ENCODE results near the gene CEP85L.

CEP85L gene

DNA sequence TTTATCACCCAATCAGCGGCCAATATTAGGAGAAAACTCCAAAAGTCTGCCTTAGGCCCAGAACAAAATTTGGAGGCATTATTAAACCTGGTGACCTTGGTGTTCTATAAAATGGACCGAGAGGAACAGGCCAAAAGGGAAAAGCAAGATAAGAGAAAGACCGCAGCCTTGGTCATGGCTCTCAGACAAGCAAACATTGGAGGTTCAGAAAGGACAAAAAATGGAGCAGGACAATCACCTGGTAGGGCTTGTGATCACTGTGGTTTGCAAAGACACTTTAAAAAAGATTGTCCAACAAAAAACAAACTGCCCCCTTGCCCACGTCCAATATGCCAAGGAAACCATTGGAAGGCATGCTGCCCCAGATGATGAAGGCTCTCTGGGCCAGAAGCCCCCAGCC is 31.2 kb downstream of the CEP85L start:
- no peak overlapping the region for H3K27ac ChIP-seq
- no peak overlapping the region for H3K4me2 ChIP-seq
- H3K4me1 ChIP-seq: peaks cover 0 to 37% (median 0%) of the 10 kb centered on the region in 10 experiments; a peak in 4 of 20 replicates
- H3K9me3 ChIP-seq (replicated peaks in 1 of 11): peaks cover 0 to 22% (median 7%) of the 10 kb centered on the region in 11 experiments; a peak in 17 of 22 replicates
- H4K20me1 ChIP-seq: peaks cover 0 to 100% (median 0%) of the 10 kb centered on the region in 11 experiments; a peak in 8 of 22 replicates
- no peak for TF ChIP-seq Cebpa-rat (IDR thresholded peaks at IDR 0.05)
- H3K9ac ChIP-seq: no peak overlapping the region
- peaks cover 0 to 33% (median 3%) of the 10 kb centered on the region in 11 experiments; a peak in 7 of 22 replicates for H3K36me3 ChIP-seq
- H3K4me3 ChIP-seq: no peak overlapping the region
- H3K27me3 ChIP-seq: no peaks in the 10 kb centered on the region

DNA sequence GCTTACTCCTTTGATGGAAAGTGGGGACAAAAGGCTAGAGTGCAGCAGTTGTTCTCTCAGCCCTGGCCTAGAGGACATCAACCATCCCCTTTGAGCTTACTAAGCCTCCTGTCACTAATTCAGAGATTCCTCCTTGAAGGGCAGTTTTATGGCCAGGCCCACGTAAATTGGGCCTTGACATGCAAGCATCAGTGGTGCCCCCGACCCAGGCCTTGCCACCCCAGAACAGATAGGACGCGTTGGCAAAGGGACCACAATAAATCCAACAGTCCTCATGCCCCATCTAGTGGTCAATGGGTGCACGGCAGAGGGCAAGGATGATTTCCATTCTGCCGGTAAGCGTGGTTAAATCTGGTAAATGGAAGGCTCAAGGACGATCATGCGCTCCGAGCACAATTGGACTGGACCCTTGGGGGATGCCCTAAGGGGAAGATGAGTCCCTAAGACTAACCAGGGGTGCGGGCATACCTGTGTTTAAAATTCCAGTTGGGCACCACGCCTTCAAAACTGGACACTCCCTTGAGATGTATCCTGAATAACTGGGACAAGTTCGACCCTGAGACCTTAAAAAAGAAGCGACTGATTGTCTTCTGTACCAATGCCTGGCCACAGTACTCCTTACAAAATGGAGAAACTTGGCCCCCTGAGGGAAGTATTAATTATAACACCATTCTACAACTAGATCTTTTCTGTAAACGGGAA is 32.6 kb downstream of the CEP85L start:
- Histone ChIP-seq H3K36me3 (peaks cover 0 to 28% (median 0%) of the 10 kb centered on the region in 11 experiments; a peak in 4 of 22 replicates), H3K27ac (no peak overlapping the region), H3K9me3 (replicated peaks in 1 of 11) (peaks cover 0 to 15% (median 0%) of the 10 kb centered on the region in 11 experiments; a peak in 4 of 22 replicates), H3K9ac (no peak overlapping the region), H3K27me3 (no peaks in the 10 kb centered on the region), H4K20me1 (peaks cover 0 to 100% (median 0%) of the 10 kb centered on the region in 11 experiments; a peak in 8 of 22 replicates), H3K4me3 (no peak overlapping the region), H3K4me1 (peaks cover 0 to 35% (median 0%) of the 10 kb centered on the region in 10 experiments; a peak in 4 of 20 replicates), H3K4me2 (no peak overlapping the region)
- no peak for TF ChIP-seq Cebpa-rat (IDR thresholded peaks at IDR 0.05)

DNA sequence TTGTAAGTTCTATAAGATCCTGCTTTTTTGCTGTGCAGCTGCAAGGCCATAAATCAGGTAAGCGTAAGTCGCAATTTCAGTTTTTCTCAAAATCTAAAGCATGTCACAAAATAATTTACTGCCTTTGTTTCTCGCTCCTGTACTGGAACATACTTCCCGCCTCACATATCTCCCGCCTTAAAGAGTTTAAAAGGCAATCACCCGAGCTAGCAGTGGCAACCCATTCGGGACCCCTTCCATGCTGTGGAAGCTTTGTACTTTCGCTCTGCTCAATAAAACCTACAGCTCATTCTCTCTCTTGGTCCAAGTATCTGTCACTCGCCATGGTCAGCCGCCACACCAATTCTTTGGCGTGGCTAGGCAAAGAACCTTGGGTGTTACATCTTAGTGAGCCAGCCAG is 34.0 kb downstream of the CEP85L start:
- H3K9ac ChIP-seq: no peak overlapping the region

DNA sequence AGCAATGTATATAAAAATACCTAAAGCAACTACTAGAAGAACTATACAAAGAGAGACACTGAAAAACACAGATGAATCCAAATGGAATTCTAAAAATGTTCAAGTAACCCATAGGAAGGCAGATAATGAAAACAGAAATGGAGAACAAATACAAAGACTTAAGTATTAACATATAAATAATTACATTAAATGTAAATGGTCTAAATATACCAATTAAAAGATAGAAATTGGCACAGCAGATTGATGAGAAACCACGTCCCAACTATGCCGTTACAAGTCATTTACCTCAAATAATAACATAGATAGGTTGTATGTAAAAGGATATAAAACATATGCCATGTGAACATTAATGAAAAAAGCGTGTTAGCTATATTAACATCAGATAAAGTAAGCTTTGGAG is 40.1 kb downstream of the CEP85L start:
- Histone ChIP-seq H3K4me1 (peaks cover 0 to 36% (median 0%) of the 10 kb centered on the region in 10 experiments; a peak in 4 of 20 replicates), H3K4me2 (no peak overlapping the region; a peak in 1 of 22 replicates)

More for the DNA sequence above, 34.0 kb downstream of the CEP85L start:
- H3K4me2 ChIP-seq: no peak overlapping the region
- H3K4me1 ChIP-seq: peaks cover 0 to 28% (median 0%) of the 10 kb centered on the region in 10 experiments; a peak in 4 of 20 replicates
- H4K20me1 ChIP-seq: peaks cover 0 to 100% (median 0%) of the 10 kb centered on the region in 11 experiments; a peak in 8 of 22 replicates
- TF ChIP-seq Cebpa-rat (IDR thresholded peaks at IDR 0.05): no peak
- H3K9me3 ChIP-seq (replicated peaks in 1 of 11): peaks cover 0 to 24% (median 12%) of the 10 kb centered on the region in 11 experiments; a peak in 18 of 22 replicates
- H3K27me3 ChIP-seq: no peaks in the 10 kb centered on the region
- no peak overlapping the region for H3K4me3 ChIP-seq
- no peak overlapping the region for H3K27ac ChIP-seq
- H3K36me3 ChIP-seq: peaks cover 0 to 16% (median 0%) of the 10 kb centered on the region in 11 experiments; a peak in 5 of 22 replicates

DNA sequence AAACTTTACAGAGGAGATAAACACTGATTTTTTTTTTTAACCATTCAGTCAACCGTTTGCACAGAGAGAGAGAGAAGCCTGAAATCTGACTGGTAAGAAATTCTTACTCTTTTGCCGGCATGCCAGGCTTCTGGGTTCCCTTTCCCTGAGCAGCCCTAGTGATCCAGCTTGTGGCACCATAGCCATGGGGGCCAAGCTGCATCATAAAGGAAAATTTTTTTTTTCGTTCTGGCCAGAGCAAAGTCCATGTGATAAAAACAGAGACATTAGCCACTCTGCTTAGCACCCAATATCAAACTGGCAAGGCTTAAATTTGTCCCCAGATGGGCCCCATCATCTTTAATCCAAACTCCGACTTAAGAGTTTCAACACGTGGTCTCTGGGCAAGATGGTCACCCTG is 44.5 kb downstream of the CEP85L start:
- Histone ChIP-seq H3K36me3 (peaks cover 0 to 54% (median 0%) of the 10 kb centered on the region in 11 experiments; a peak in 6 of 22 replicates), H3K27ac (no peak overlapping the region), H4K20me1 (peaks cover 0 to 96% (median 0%) of the 10 kb centered on the region in 11 experiments; a peak in 3 of 22 replicates), H3K4me1 (peaks cover 0 to 29% (median 0%) of the 10 kb centered on the region in 10 experiments; a peak in 4 of 20 replicates), H3K9ac (no peak overlapping the region), H3K9me3 (replicated peaks in 1 of 11) (peaks cover 0 to 40% (median 28%) of the 10 kb centered on the region in 11 experiments; a peak in 20 of 22 replicates), H3K4me2 (peak overlapping the region in 2 of 11 experiments; percentile 7 to 51; a peak in 3 of 22 replicates), H3K4me3 (no peak overlapping the region), H3K27me3 (no peaks in the 10 kb centered on the region)
- TF ChIP-seq Cebpa-rat (IDR thresholded peaks at IDR 0.05): no peak

More for the DNA sequence above, 40.1 kb downstream of the CEP85L start:
- Histone ChIP-seq H3K4me3 (no peak overlapping the region), H4K20me1 (peaks cover 0 to 100% (median 0%) of the 10 kb centered on the region in 11 experiments; a peak in 4 of 22 replicates), H3K27me3 (no peaks in the 10 kb centered on the region), H3K27ac (no peak overlapping the region), H3K9me3 (replicated peaks in 1 of 11) (peaks cover 0 to 33% (median 23%) of the 10 kb centered on the region in 11 experiments; a peak in 20 of 22 replicates), H3K9ac (no peak overlapping the region), H3K36me3 (peaks cover 0 to 21% (median 0%) of the 10 kb centered on the region in 11 experiments; a peak in 4 of 22 replicates)
- TF ChIP-seq Cebpa-rat (IDR thresholded peaks at IDR 0.05): no peak

DNA sequence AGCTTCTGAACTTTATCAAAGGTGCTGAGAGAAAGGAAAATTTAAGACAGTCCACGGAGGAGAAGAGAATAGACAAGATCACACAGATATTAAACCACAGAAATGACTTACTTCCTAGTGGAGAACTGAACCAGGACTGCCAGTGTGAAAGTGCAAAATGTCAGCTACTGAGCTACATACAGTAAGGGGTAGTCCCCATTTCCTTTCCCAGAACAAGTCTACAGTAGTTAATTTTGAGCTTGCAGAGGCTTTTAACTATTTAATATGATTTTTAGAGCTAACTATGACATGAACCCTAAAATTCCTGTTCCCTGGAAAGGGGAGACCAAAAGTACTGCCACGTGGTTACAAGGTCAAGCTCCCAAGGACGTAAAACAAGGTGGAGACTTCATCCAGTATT is 45.1 kb downstream of the CEP85L start:
- Histone ChIP-seq H3K36me3 (peaks cover 0 to 59% (median 0%) of the 10 kb centered on the region in 11 experiments; a peak in 6 of 22 replicates), H3K27me3 (no peaks in the 10 kb centered on the region), H3K4me2 (peak overlapping the region in 1 of 11 experiments; percentile 51; a peak in 1 of 22 replicates), H3K27ac (no peak overlapping the region), H3K4me3 (no peak overlapping the region), H3K9ac (no peak overlapping the region), H3K4me1 (peaks cover 0 to 24% (median 0%) of the 10 kb centered on the region in 10 experiments; a peak in 4 of 20 replicates), H3K9me3 (replicated peaks in 1 of 11) (peaks cover 0 to 34% (median 23%) of the 10 kb centered on the region in 11 experiments; a peak in 20 of 22 replicates), H4K20me1 (peaks cover 0 to 96% (median 0%) of the 10 kb centered on the region in 11 experiments; a peak in 3 of 22 replicates)
- no peak for TF ChIP-seq Cebpa-rat (IDR thresholded peaks at IDR 0.05)

DNA sequence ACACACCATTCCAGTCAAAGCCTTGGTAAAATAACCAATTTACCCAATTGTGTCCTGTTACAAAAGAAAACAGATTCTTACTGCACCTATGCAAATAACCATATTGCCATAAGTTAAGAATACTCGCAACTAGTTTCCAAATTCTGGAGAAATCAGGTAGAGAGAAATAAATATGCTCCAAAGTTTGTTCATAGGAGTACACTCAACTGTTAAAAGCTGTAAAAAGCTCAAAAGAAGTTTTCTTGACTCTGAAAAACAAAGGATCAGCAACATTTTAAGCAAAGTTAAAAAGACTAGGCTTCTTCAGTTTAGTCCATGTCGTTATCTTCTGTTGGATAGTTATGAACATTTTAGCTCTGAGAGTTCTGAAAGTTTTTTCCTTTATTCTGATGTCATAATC is 48.0 kb downstream of the CEP85L start:
- Histone ChIP-seq H3K27me3 (no peaks in the 10 kb centered on the region), H3K27ac (no peak overlapping the region), H3K4me1 (peaks cover 0 to 24% (median 0%) of the 10 kb centered on the region in 10 experiments; a peak in 4 of 20 replicates), H4K20me1 (peaks cover 0 to 93% (median 0%) of the 10 kb centered on the region in 11 experiments; a peak in 4 of 22 replicates), H3K4me3 (no peak overlapping the region), H3K4me2 (no peak overlapping the region), H3K36me3 (peaks cover 0 to 50% (median 0%) of the 10 kb centered on the region in 11 experiments; a peak in 6 of 22 replicates), H3K9me3 (replicated peaks in 1 of 11) (peaks cover 0 to 34% (median 17%) of the 10 kb centered on the region in 11 experiments; a peak in 17 of 22 replicates), H3K9ac (no peak overlapping the region)
- TF ChIP-seq Cebpa-rat (IDR thresholded peaks at IDR 0.05): no peak

DNA sequence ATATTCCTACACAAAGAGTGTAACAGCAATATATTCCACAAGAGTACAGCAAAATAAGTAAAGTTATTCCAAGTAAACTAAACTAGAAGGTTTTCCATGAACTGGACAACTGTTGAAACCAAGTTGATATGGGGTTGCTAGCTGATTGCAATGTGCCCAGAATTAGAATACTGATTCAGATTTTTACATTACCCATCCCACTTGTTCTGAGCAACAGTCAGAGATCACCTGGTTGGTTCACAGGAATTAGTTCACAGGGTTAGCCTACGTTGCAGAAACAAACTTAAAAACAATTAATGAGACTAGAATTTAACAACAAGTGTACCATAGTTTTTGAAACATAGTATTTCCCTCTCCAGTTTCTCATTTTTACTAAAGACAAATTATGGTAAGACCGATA is 49.1 kb downstream of the CEP85L start:
- Histone ChIP-seq H4K20me1 (peaks cover 0 to 93% (median 0%) of the 10 kb centered on the region in 11 experiments; a peak in 4 of 22 replicates), H3K27ac (no peak overlapping the region), H3K4me3 (no peak overlapping the region), H3K9ac (no peak overlapping the region), H3K4me2 (no peak overlapping the region), H3K4me1 (peaks cover 0 to 15% (median 0%) of the 10 kb centered on the region in 10 experiments; a peak in 4 of 20 replicates), H3K27me3 (no peaks in the 10 kb centered on the region), H3K36me3 (peaks cover 0 to 45% (median 0%) of the 10 kb centered on the region in 11 experiments; a peak in 6 of 22 replicates), H3K9me3 (replicated peaks in 1 of 11) (peaks cover 0 to 34% (median 17%) of the 10 kb centered on the region in 11 experiments; a peak in 17 of 22 replicates)
- TF ChIP-seq Cebpa-rat (IDR thresholded peaks at IDR 0.05): no peak

Data from BLaER1 treated with 17β-estradiol and CSF1 and Interleukin-3, amounts not matched to agents 10 nM and 100 nM (cell line).